SK-N-DZ (cell line): ENCODE data around the gene PLEKHH1. TPM values are rescaled to one million over a fixed set of nuclear protein-coding genes. Genes with fewer than 3 reads are reported as not detected.

Experiments used
- DNase-seq: peaks from one replicate; pipeline ENCODE4 v3.0.0-alpha.2; 2015; ENCODE audit warnings: low spot score
- polyA plus RNA-seq, 2 experiments: library from polyadenylated mRNA; depleted of rRNA; stranded (reverse); fragments of >200 nt; gene quantifications; 2 replicates each; pipeline ENCODE4 v1.2.3, GENCODE V29; 2014

Gene PLEKHH1
- polyA plus RNA-seq (2014; cell fraction: cytosol; rRNA removed), result 1.4 and 1.5 TPM in 2 replicates
- polyA plus RNA-seq (2014; cell fraction: nucleus; rRNA removed), result 2.0 and 9.4 TPM in 2 replicates

DNA sequence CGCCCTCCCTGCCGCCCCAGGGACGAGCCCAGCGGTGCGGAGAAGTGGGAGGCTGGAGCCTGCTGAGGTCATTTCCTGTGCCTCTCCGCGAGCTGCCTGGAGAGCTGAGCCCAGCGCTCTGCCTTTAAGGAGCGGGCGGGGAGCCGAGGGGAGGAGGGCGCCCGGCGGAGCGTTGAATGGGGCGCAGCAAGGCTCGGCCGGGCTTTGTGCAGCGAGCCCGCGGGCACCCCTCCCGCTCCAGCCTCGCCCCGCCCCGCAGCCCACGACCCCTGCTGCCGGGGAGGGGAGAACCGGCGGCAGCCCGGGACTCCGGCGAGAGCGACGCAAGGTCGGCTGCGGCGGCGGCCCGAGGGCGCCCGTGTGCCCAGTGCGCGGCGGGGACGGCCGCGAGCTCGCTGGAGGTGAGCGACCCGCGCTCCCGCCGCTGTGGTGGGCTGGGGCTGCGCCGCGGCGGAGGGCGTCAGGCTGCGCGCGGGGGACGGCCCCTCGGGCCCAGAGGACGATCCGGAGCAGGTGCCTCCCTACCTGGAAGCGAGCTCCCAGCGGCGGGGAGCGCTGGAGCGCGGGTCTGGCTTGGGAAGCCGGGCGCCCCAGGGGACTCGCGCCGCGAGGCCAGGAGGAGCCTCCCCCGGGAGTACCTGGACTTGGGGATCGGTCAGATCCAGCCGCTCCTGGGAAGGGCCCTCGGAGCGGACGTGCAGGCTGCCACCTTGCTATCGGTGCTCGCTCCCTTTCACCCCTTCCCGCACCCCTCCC lies at the start of gene PLEKHH1:
TSS of gene PLEKHH1 (plus strand) at position 293 of the 756 bp plus-strand sequence. CDS start 8,578 bp downstream, outside the sequence.
- peak; percentile 61 for DNase-seq

DNA sequence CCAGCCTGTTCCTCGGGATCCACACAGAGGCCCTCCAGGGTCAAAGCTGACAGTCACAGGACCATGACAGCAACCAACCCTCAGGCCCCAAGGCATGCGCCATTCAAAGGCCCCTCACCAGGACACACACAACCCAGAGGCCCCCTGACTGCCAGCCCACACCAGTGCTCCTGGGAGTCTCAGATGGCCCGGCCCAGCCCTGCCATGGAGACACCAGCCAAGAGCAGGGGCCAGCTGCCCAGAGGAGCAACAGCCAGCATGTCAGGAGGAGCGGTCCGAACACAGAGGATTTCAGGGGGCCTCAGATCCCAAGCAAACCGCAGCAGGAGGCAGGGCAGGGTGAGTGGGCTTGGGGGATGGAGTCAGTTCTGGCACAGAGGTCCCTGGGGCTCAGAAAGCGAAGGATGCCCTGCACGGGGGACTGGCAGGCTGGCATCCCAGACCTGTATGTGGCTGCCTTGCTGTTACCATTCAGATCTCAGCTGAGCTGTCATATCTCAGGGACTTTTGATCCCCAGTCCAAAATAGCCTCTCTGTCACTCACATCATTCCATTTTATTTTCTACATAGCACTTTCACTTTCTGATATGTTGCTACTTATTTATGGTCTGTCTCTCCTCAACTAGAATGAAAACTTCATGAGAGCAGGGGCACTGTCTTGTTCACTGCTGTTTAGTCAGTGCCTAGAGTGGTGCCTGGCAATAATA lies 49.4 kb upstream of the PLEKHH1 start:
- no peak for DNase-seq

DNA sequence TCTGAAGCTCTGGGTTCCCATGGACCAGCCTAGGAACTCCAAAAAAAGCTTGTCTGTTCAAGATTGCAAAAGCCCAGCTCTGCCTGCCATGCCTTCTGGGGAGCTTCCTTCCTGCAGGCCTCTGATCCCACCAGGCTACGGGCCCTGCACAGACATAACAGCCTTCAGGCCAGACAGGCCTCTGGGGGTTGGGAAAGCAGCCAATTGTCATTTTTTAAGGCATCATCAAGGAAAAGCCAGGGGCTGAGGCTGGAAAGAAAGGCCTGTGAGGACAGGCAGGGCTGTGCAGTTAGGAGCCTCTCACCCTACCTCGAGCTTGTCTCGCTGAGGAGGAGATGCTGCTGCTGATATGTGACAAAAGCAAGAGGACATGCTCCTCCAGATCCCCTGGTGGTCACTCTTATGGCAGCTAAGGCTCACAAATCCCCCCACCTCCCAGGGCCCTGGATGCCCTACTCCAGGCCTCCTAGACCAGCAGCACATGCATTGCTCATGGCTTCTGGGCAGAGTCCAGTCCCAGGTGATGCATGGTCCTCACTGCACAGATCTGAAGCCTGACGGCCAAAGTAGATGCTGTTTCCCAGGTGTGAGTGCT lies 47.5 kb upstream of the PLEKHH1 start:
- peak; percentile 40 for DNase-seq

DNA sequence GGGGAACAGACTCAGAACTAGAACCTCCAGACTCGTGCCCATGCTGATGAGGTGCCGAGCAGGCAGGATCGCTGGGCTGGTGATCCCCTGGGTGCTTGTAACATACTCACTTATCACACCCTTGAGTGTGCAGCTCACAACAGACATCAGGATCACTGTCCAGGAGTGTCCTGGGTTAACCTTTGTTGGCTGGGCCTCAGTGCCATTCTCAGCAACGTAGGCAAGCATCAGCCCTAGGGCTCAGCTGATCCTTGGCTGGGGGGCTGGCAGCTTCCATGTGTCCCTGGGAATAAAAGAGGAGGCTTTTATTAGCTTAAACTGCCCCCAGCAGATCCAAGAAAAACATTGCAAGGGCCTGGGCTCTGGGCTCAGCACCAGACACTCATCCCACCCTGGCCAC lies 46.2 kb upstream of the PLEKHH1 start:
- no peak for DNase-seq

DNA sequence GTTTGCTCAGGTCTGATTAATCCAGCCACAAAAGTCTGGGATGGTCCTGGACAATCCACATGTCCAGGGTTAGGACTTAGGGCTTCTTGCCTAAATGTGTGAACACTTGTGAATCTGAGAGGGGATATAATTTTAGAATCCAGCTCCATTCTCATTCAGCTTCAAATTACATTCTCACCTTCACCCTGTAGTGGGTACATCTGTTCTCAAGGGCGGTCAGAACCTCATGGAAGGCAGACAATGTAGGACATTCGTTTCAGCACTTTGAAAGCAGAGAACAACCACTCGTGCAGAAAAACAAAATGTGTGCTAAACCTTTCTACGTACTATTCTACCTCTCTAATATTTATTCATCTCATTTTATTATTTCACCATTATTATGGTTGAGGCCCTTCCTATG lies 45.8 kb upstream of the PLEKHH1 start:
- DNase-seq, result no peak

DNA sequence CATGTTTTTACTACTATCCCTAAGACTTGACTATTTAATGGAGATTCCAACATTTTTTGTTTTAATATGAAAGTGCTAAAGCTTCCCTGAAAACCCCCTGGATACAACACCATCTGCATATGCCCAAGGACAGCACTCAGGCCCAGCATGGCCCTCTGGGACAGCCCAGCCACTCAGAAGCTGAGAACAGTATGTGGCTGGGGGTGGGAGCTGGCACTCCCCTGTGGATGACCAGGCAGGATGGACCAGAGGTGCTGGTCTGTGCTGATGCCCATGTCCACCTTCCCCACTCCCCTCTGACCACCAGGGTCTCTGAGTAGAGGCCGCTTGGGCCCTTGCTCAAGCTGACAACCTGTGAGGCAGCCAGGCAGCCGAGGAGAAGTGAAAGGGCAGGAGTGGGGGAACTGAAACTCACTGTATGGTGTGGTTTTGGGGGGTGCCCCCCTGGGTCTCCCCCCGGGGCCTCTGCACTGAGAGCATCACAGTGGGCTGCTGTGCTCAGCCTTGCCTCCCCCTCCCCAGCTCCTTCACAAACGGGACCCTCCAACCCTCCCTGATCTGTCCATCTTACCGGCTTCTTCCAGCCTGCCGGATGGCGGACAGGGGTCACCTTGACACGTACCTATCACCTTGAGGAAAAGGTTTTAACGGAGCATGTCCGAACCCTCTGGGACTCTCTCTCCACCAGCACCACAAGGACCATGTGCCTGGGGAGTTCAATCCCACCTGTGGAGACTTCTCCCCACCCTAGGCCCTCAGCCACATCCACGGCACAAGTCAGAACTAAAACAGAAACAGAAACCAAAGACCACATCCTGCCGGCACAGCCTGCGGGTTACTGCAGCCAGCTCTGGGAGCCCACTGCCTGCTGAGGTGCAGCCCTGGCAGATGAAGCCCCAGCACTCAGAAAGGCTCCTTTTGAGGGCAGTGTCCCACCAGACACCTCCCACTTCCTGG lies 44.9 kb upstream of the PLEKHH1 start, which contains the start of gene TMEM229B:
TSS of gene TMEM229B (minus strand) at position 785 of the 957 bp plus-strand sequence. CDS start 14,798 bp downstream, outside the sequence.
- no peak for DNase-seq

DNA sequence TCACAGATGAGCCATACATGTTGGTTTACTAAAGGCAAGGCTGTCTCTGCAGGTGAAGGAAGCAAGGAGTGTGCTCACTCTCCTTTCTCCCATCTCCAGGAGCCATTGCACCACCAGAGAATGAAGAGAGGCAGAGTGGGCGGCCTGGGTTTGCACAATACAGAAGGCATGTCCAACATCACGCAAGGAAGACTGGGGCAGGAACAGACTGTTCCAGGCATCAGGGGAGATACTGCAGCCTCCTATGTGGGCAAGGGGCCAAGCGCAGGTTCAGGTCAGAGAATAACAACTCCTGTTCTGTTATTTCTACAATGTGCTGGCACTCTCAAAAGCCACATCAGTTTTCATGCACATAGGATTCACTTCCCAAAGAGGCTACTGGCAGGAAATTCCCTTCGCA lies 42.9 kb upstream of the PLEKHH1 start:
- DNase-seq, result no peak

DNA sequence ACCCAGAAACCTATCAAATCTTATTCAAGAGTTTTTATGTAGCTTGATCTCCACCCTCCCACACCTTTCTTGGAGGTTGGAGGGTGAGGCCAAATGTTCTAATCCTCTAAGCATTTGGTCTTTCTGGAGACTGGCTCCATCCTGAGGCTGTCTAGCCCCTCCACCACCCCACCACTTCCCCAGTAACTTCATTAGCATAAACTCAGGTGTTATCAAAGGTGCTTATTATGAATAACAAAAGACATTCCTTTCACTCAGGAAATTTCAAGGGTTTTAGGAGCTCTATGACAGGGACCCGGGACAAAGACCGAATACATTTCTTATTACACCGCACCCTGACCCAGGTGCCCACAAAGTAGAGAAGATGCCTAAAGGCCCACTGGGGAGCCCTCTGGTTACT lies 41.8 kb upstream of the PLEKHH1 start:
- DNase-seq, result no peak

DNA sequence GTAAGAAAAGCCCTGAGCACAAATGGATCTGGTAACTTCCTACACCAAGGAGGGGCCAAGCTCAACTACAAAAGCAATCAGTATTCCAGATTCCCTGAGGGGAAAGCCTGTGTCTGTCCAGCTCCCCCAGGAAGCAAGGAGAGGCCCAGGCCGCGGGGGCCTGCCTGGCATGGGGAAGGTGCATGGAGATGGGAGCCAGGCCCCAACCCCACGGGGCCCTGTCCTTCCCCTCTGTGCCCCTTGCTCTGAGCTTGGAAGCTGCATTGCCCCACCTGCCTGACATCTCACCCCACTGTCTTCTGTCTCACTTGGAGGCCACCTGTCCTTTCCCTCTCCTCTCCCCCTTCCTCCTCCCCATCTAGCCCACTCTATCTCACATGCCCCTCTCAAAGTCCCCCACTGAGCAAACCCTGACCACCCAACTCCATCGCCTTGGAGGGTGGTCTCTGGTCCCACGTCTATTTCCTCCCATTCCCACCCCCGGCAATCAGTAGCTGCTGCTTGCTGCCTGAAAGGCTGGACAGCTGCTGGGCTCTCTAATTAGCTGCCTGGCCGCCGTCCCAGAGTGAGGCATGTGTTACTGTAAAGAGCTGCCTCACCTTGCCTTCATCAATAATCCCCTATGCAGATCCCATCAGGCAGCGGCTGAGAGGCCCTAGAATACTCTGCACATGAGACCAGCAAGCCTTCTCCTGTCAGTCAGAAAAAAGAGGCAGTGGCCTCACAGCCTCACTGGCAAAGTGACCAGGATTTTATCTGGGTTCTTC lies 41.2 kb upstream of the PLEKHH1 start:
- peak; percentile 18 for DNase-seq

DNA sequence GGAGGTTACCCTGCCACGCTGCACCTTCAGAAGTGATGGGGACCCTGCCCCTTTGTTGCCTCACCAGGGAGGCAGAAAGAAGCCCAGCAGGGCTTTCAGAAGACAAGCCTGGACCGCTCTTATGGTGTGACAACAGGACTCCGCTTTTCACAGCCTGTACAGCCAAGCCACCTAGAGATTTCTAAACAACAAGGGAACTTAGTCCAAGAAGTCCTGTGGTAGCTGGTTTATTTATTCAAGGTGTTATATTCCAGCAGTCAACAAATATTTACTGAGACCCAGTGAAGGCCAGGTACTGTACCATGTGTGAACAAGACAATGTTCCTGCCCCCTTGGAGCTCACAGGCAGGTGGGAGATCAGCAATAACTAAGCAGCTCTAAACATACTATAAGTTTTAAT lies 40.6 kb upstream of the PLEKHH1 start:
- DNase-seq, result no peak

DNA sequence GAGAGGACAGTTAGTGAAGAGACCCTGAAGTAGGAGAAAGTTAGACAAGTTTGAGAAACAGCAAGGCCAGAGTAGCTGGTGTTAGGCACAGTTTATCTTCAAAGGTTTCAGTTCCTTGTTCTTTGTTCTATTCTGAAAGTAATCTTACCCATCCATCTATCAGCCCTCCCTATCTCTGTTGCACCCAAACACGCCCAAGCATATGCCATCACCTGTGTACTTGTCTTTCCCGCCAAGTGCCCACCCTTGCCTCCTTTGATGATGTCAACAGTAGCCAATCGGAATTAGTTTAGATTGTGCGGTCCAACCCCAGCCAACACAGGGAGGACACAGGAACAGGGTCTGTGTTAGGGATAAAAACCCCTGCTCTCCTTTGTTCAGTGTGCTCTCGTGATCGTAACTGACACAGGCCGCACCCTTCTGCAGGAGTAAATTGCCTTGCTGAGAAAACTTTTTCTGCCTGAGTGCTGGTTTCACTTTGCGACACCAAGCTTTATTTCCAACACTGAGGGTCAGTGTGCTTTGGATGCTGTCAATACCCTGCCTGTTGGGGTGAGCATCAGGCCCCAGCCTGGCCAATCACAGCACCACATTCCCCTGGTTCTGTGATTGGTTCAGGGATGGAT lies 39.9 kb upstream of the PLEKHH1 start:
- DNase-seq, result no peak

DNA sequence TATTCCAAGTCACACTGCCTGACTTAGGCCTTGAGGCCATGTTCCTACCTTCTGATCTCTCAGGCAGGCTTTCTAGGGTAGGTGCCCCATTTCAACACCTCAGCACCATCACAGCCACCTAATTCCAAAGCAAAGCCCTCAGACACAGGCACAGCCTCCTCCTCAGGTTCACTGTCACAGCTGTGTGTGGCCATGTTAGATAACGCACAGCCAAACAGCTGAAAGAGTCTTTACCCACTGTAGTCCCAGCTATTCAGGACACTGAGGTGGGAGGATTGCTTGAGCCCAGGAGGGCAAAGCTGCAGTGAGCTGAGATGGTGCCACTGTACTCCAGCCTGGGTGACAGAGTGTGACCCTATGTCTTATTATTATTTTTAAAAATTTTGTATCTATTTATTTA lies 37.3 kb upstream of the PLEKHH1 start:
- no peak for DNase-seq

DNA sequence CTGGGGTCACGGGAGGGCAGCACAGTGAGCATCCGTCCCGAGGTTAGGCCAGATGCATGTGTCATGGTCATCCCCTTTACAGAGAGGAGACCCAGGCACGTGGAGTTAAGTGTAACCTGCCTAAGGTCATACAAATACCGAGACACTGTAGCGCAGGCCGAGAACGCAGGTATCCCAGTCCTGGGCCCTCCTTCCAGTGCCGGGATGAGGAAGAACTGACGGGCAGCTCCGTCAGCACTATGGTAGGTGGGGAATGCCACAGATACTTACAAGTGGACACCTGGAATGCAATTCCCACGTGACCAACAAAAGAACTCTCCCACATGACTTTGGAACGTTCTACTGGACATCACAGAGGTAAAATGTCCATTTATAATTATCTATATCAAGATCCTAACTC lies 35.9 kb upstream of the PLEKHH1 start:
- DNase-seq, result no peak

DNA sequence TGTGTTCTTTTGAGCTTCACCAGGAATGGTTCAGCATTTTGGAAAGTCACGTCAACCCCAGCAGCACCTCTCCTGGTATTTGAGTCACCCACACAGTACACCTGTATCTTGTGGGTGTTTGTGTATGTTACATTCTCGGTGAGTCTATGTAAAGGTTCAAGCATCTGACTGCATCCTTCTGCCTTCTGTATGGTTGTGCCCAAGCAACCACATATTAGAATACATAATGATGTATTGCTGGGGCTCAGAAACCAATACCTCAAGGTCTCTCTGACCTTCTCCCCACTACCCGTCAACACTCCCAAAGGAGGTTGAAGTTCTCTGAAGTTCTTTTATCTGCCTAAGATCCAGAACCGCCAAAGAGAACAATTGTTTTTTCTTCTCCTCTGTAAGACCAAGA lies 35.4 kb upstream of the PLEKHH1 start:
- DNase-seq, result no peak

DNA sequence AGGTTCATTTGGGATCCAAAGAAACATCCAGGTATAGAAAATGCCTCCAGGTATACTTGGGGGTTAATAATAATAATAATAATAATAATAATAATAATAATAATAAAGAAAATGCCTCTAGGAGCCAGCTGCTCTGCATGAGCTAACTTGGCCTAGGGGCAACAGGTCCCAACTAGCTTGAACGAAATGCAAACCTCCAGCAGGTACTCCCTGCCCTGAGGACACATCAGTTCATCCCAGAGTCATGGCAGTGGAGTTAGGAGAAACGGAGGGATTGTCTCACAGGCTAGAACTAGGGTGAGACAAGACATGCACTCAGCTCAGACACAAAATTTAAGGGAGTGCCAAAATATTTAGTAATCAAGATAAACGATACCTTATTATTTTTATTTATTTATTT lies 32.1 kb upstream of the PLEKHH1 start:
- DNase-seq, result no peak

DNA sequence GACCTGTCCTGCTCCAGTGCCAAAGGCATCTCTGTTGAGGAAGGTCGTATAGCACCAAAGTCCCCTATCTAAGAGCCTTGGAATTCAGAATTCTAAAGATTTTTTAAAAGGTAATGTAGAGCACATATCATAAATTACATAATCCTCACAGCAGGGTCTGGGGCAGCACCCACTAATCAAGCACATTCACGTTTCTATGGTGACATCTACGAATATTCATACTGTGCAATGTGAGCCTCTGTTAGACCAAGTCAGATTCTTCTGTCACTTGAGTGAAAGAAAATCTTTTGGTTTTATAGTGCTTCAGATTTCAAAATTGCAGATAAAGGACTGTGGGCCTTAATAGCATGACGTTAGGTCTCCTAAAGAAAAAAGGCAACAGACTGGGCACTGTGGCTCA lies 31.4 kb upstream of the PLEKHH1 start:
- DNase-seq, result no peak

DNA sequence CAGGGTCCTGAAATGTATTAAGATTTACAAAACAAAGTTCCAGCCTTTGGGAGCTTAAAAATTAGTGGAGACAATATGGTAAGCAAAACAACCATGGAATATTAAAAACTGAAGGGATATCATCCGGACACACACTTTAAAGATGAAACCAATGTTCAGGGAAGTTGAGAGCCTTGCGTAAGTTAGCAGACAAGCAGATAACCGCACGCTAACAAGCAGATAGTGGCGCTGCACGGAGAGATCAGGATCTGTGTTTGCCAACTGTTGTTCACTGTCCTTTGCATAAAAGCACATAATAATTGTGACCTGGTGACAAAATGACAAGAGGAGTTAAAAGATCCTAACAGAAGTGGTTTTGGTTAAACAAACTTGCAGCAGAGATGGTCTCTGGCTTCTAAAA lies 30.2 kb upstream of the PLEKHH1 start:
- no peak for DNase-seq

DNA sequence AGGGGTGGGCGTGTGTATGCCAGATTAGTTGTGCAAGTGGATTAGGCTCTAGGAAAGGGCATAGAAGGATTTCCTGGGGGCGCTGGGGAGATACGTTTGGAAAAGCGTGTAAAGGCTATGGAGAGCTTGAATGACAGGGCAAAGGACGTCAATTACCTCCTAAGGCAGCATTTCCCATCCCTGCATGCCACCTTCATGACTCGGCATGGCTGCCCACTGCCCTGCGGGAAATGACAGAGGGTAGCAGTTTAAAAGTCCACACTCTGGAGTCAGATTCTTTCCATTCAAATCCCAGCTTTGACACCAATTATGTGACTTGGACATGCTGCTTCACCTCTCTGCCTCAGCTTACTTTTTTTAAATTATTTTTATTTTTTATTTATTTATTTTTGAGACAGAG lies 29.8 kb upstream of the PLEKHH1 start:
- DNase-seq, result no peak

DNA sequence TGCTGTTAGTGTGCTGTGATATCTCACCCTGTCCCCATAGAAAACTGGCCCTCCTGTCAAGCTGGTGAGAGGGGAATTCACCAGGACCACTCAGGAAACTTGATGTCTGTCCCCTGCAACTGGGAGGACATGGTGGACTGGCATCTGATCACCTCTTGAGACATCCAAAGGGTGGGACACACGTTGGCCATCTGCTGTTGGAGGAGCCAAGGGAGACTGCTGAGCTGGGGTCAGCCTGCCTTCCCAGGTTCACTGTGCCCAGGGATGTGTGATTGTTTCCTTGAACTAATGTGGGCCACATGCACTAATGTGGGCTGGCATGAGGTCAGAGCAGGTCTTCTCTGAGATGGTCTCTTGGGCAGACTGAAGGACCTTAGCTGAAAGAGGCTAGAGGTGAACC lies 27.8 kb upstream of the PLEKHH1 start:
- DNase-seq, result no peak

DNA sequence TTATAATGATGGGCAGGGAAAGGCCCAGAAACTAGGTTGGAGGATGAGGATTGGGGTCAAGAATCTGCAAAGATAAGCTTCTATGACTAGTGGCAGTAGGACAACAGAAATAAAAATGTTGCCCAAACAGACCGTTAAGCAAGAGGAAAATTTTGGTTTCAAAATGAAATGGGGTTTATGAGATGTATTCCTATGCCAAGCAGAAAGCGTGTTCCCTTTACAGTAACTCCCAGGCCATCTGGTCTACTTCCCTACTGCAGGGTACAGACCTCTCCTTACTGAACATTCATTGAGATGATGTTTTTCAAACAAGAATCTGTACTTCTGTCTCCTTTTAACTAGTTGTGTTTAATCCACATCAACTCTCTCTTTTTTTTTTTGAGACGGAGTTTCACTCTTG lies 24.1 kb upstream of the PLEKHH1 start:
- DNase-seq, result no peak
